GM19025 (cell line): ENCODE results near the gene PLXDC2.
A peak's percentile ranks its signal among the peaks of the same experiment; 100 is the strongest.
"Not testable (repeated sequence)": the region's sequence is repeated elsewhere in the genome, so short reads cannot be mapped to it uniquely, and the experiment has no call there.

Experiments
- ATAC-seq: cut with Tn5 transposase; IDR thresholded peaks from one replicate; pipeline ENCODE4 v1.9.1; 2021; ENCODE audit warnings: mild to moderate bottlenecking, low read depth, moderate library complexity; ENCODE audit not compliant: unreplicated experiment

PLXDC2 gene

GRCh38 chr10:19816411-19817230 is at the start of gene PLXDC2:
PLXDC2 (plus strand) TSS chr10:19816432.
- ATAC-seq, result peak; percentile 33

GRCh38 chr10:19767876-19768275 is 48.4 kb upstream of the PLXDC2 start:
- no peak for ATAC-seq

GRCh38 chr10:19769826-19770225 is 46.4 kb upstream of the PLXDC2 start:
- ATAC-seq, result not testable (repeated sequence)

GRCh38 chr10:19772972-19773371 is 43.3 kb upstream of the PLXDC2 start:
- no peak for ATAC-seq

- ATAC-seq, result no peak
Observed at GRCh38 chr10:19775296-19775695, 40.9 kb upstream of the PLXDC2 start.

GRCh38 chr10:19777806-19778205 is 38.4 kb upstream of the PLXDC2 start:
- no peak for ATAC-seq

GRCh38 chr10:19778996-19779395 is 37.2 kb upstream of the PLXDC2 start:
- no peak for ATAC-seq

- no peak for ATAC-seq
Observed at GRCh38 chr10:19782430-19783089, 33.7 kb upstream of the PLXDC2 start.

GRCh38 chr10:19783721-19784120 is 32.5 kb upstream of the PLXDC2 start:
- no peak for ATAC-seq

- ATAC-seq, result no peak
Observed at GRCh38 chr10:19785366-19785765, 30.9 kb upstream of the PLXDC2 start.

- no peak for ATAC-seq
Observed at GRCh38 chr10:19788075-19788686, 28.1 kb upstream of the PLXDC2 start.

- no peak for ATAC-seq
Observed at GRCh38 chr10:19788902-19789301, 27.3 kb upstream of the PLXDC2 start.

GRCh38 chr10:19789607-19790006 is 26.6 kb upstream of the PLXDC2 start:
- no peak for ATAC-seq

- no peak for ATAC-seq
Observed at GRCh38 chr10:19791032-19791431, 25.2 kb upstream of the PLXDC2 start.

- no peak for ATAC-seq
Observed at GRCh38 chr10:19795684-19796083, 20.5 kb upstream of the PLXDC2 start.

- ATAC-seq, result no peak
Observed at GRCh38 chr10:19800161-19800560, 16.1 kb upstream of the PLXDC2 start.

GRCh38 chr10:19801369-19801768 is 14.9 kb upstream of the PLXDC2 start:
- no peak for ATAC-seq

GRCh38 chr10:19803676-19804075 is 12.6 kb upstream of the PLXDC2 start:
- ATAC-seq, result no peak

GRCh38 chr10:19809481-19809880 is 6.8 kb upstream of the PLXDC2 start:
- ATAC-seq, result no peak

- ATAC-seq, result no peak
Observed at GRCh38 chr10:19811540-19811939, 4.7 kb upstream of the PLXDC2 start.

GRCh38 chr10:19812976-19813375 is 3.3 kb upstream of the PLXDC2 start:
- ATAC-seq, result no peak
